Neural progenitor cell (in vitro differentiated cells): Measurements from ENCODE around the gene GDF10.

Experiments used
- CTCF ChIP-seq: fragments of 200-600 bp; sonication (generic); IDR thresholded peaks from 2 replicates; pipeline ENCODE4 v1.5.1; 2017; ENCODE audit warnings: antibody characterized with exemption, mild to moderate bottlenecking
- EZH2 ChIP-seq: fragments of 200-600 bp; sonication (generic); IDR thresholded peaks from 2 replicates; pipeline ENCODE4 v1.6.1; 2017; ENCODE audit warnings: antibody characterized with exemption, mild to moderate bottlenecking, moderate library complexity
- EZH2phosphoT487 ChIP-seq: fragments of 200-600 bp; sonication (generic); IDR thresholded peaks from 2 replicates; pipeline ENCODE4 v1.6.1; 2017; ENCODE audit warnings: antibody characterized with exemption

GRCh38 chr10:47294501-47294900 is 5.5 kb upstream of the GDF10 start:
- TF ChIP-seq EZH2phosphoT487 (no peak), CTCF (no peak), EZH2 (no peak)
